Endothelial cell (in vitro differentiated cells): ENCODE data around the gene CCM2. TPM values are rescaled to one million over a fixed set of nuclear protein-coding genes. Genes with fewer than 3 reads are reported as not detected.

Source experiments
- DNase-seq: peaks from one replicate; pipeline ENCODE4 v3.0.0; 2021; ENCODE audit warnings: low spot score
- H3K27ac Mint-ChIP-seq: one replicate; pipeline ENCODE4 v1.8.0; 2021; ENCODE audit warnings: mixed read lengths, inconsistent platforms; ENCODE audit not compliant: unreplicated experiment
- H3K27me3 Mint-ChIP-seq: one replicate; pipeline ENCODE4 v1.8.0; 2021; ENCODE audit warnings: mild to moderate bottlenecking, moderate library complexity, mixed read lengths, inconsistent platforms; ENCODE audit not compliant: unreplicated experiment
- H3K36me3 Mint-ChIP-seq: one replicate; pipeline ENCODE4 v1.8.0; 2021; ENCODE audit warnings: mild to moderate bottlenecking, low read depth, mixed read lengths, inconsistent platforms; ENCODE audit not compliant: unreplicated experiment
- H3K4me1 Mint-ChIP-seq: one replicate; pipeline ENCODE4 v1.8.0; 2021; ENCODE audit warnings: mild to moderate bottlenecking, mixed read lengths, inconsistent platforms; ENCODE audit not compliant: unreplicated experiment
- H3K4me3 Mint-ChIP-seq: one replicate; pipeline ENCODE4 v1.8.0; 2021; ENCODE audit warnings: mild to moderate bottlenecking, mixed read lengths, inconsistent platforms; ENCODE audit not compliant: unreplicated experiment
- H3K9me3 Mint-ChIP-seq: one replicate; pipeline ENCODE4 v1.8.0; 2021; ENCODE audit warnings: mixed read lengths, inconsistent platforms; ENCODE audit not compliant: unreplicated experiment
- total RNA-seq: library from RNA; stranded (reverse); fragmentation: NEBNext Ultra II Directional; extraction: Animal tissue kit (Norgen Biotek cat#: 25700); gene quantifications from one replicate; pipeline ENCODE4 v1.2.1, GENCODE V29; 2021; ENCODE audit not compliant: unreplicated experiment
- TF ChIP-seq, protein P1 (sequence below): fragments of 200-600 bp; sonication (generic); IDR thresholded peaks from one replicate; pipeline ENCODE4 v1.5.0; 2021; ENCODE audit warnings: antibody characterized with exemption; ENCODE audit not compliant: unreplicated experiment

Gene CCM2
- total RNA-seq, 1 donor from 2014 or later = 59.8 TPM

DNA sequence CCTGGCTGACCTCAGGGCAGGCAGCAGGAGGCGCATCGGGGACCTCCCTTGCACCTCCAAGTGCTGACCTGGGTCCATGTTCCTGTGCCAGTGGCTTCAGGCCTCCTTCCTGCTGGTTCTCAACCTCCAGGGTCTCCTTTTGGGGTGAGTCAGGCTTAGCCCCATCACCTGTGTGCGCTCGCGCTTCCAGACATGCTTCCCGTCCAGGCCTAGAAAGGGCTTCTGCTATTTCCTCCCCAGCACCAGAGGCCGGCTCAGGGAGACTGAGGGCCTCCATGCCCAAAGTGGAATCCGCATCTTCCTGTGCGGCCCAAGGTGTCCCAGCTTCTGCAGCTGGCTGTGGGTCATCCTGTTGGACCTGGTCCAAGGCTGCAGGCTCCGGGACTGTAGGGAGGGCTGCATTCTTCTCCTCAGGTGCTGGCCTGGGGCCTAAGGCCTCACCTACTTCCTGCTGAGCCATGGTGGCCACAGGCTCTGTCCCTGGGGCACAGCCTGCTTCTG is 82.9 kb downstream of the CCM2 start:
- peaks cover 23% of the 10 kb centered on the region for H3K27me3 Mint-ChIP-seq
- H3K4me3 Mint-ChIP-seq = no peak overlapping the region
- H3K36me3 Mint-ChIP-seq = peaks cover 8% of the 10 kb centered on the region
- H3K9me3 Mint-ChIP-seq = no peaks in the 10 kb centered on the region
- no peak for DNase-seq
- no peaks in the 10 kb centered on the region for H3K4me1 Mint-ChIP-seq
- no peak overlapping the region for H3K27ac Mint-ChIP-seq
- TF ChIP-seq, protein P1, sequence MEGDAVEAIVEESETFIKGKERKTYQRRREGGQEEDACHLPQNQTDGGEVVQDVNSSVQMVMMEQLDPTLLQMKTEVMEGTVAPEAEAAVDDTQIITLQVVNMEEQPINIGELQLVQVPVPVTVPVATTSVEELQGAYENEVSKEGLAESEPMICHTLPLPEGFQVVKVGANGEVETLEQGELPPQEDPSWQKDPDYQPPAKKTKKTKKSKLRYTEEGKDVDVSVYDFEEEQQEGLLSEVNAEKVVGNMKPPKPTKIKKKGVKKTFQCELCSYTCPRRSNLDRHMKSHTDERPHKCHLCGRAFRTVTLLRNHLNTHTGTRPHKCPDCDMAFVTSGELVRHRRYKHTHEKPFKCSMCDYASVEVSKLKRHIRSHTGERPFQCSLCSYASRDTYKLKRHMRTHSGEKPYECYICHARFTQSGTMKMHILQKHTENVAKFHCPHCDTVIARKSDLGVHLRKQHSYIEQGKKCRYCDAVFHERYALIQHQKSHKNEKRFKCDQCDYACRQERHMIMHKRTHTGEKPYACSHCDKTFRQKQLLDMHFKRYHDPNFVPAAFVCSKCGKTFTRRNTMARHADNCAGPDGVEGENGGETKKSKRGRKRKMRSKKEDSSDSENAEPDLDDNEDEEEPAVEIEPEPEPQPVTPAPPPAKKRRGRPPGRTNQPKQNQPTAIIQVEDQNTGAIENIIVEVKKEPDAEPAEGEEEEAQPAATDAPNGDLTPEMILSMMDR = no peak

DNA sequence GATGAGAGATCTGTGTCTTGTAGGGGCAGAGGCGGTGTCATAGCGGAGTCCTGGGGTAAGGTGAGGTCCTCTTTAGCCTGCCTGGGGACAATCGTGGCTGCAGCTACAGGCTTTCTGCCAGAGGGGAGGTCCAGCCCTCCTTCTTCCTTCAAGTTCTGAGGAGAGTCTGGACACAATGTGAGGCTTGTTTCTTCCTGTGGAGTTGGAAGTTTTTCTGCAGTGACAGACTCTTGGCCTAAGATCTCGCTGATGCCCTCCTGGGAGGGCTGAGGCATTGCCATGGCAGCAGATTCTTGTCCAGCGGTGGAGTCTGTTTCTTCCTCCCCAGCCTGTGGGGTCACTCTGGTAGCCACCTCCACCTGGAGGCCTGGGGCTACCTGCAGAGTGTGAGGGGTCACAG is 84.3 kb downstream of the CCM2 start:
- no peaks in the 10 kb centered on the region for H3K9me3 Mint-ChIP-seq
- H3K27me3 Mint-ChIP-seq = peaks cover 16% of the 10 kb centered on the region
- H3K4me3 Mint-ChIP-seq = no peak overlapping the region
- no peak overlapping the region for H3K27ac Mint-ChIP-seq
- TF ChIP-seq, protein P1 = no peak
- H3K4me1 Mint-ChIP-seq = peaks cover under 1% of the 10 kb centered on the region
- H3K36me3 Mint-ChIP-seq = no peaks in the 10 kb centered on the region
- no peak for DNase-seq

DNA sequence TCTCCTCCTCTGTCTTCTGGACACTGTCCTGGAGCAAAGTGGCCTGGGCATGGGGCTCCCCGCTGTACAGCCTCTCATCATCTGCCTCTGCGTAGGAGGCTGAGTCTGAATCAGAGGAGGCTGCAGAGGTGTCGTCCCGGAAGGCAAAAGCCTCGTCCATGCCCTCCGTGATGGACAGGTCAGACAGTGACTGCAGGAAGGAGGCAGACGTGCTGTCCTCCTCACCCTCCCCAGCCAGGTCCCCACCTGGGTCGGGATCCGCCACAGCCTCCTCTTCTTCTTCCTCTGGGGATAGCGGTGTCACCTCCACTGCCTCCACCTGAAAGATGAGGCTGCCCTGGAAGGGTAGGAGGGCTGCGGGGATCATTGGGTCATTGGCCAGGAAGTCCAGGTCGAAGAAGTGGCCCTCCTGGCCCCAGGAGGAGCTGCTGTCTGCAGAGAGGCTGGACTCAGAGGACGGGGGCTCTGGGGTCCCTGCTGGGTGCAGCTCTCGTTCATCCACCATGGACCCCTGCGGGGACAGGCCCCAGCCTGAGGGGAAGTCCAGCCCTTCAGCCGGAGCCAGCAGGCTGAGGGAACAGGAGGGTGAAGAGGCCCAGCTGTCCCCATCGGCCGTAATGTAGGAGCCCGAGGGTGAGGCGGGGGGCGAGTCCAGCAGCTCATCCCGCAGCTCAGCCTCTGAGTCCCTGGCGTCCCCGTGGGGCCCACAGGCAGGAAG is 85.1 kb downstream of the CCM2 start:
- Mint-ChIP-seq H3K27me3 (peaks cover 11% of the 10 kb centered on the region), H3K36me3 (peaks cover 3% of the 10 kb centered on the region), H3K4me1 (peaks cover 7% of the 10 kb centered on the region), H3K9me3 (no peaks in the 10 kb centered on the region), H3K27ac (no peak overlapping the region), H3K4me3 (no peak overlapping the region)
- DNase-seq = no peak
- TF ChIP-seq, protein P1 = no peak

DNA sequence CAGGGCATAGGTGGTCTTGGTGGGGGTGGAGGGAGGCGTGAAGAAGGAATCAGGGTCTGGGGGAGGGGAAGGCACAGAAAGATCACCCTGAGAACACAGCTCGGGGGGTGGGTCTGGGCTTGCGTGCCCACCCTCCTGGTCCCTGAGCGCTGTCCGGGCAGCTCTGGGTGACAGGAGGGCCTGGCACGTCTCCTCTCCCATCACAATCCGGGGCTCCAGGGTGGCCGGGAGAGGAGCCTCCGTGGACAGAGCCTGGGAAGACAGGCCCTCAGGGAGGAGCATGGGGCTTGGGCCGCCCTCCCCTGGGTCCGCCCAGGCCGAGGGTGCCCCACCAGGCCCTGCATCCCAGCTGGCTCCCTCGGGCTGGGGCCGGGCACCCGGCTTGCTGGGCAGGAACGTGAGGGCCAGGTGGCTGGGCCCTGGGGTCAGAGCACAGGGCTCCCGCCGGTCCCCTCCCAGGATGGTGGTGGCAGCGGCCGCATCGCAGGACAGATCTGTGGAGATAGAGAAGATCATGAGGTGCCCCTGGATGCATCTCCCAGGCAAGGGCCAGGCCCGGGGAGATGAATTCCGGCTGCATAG is 85.7 kb downstream of the CCM2 start:
- no peak for DNase-seq
- H3K4me1 Mint-ChIP-seq = peaks cover 7% of the 10 kb centered on the region
- TF ChIP-seq, protein P1 = no peak
- peaks cover 4% of the 10 kb centered on the region for H3K36me3 Mint-ChIP-seq
- peaks cover 11% of the 10 kb centered on the region for H3K27me3 Mint-ChIP-seq
- H3K4me3 Mint-ChIP-seq = no peak overlapping the region
- H3K27ac Mint-ChIP-seq = no peak overlapping the region
- no peaks in the 10 kb centered on the region for H3K9me3 Mint-ChIP-seq
